CD4-positive, alpha-beta T cell treated with Interferon gamma for 1 hour (primary cell): ENCODE results near the gene WDFY2.
"Not testable (repeated sequence)": the region's sequence is repeated elsewhere in the genome, so short reads cannot be mapped to it uniquely, and the experiment has no call there.

Source experiments
- DNase-seq: peaks from one replicate; pipeline ENCODE4 v3.0.0-alpha.2; 2020

WDFY2 gene

DNA sequence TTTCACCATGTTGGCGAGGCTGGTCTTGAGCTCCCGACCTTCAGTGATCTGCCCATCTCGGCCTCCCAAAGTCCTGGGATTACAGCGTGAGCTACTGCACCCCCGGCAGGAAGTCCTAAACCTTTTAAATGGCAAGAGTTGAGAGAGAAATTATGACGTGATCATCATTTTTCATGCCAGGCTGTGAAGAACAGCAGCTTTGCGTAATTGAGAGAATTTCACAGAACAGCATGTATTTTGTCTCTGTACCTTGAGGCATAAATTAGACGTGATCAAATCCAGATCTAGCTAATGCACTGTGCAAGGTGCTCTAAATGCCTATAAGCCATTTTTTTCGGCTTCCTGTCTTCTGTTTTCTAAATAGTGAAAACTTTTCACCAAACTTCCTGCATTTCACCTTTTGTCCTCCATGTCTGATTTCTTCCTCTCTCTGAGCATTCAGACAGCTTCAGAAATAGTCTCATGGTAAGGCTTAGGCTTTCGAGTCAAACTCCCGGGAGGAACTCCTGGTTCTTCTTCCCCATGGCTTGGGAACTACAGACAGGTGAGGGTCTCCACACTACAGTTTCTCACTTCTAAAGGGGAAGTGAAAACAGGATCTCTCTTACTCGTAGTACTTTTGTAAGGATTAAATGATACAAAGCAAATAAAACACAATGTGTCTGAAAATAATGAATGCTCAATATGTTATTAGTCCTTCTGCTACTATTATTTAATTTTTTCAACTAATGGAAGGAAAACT, 51.0 kb downstream of the WDFY2 start:
- DNase-seq: no peak

DNA sequence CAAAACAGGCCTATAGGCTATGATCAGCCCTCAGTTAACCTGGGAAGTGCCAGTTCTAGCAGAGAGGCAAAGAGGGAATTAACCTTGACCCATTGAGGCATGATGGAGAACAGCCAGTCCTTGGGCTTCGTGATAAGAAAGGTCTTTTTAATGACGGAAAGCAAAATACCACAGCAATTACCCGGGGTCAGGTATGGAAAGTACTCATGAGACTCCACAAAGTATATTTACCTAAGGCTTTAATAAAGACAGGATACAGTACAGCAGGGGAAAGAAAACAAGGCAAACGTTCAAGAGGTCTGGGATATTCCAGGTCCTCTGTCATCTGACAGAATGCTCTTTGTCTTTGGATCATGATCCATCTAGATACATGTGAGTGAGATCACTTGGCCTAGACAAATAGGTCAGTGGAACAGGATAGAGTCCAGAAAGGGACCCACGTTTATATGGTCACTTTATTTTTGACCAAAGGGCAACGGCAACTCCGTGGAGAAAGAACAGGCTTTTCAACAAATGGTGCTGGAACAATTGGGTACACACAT, 52.2 kb downstream of the WDFY2 start:
- DNase-seq: no peak

DNA sequence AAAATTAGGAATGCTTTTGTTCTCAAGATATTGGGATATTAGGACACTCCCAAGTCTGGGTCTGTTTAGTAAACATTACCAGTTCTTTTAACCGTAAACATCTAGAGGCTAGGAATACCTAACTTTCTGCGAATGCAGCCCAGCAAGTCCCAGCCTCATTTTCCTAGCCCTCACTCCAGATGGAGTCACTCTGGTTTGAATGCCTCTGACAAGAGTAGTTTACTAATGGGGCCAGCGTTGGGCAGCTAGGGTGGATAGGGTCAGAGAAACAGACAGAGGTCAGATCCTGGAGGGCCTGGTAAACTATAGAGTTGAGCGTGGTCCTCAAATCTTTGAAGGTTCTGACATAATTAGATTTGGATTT, 53.6 kb downstream of the WDFY2 start:
- DNase-seq: no peak

DNA sequence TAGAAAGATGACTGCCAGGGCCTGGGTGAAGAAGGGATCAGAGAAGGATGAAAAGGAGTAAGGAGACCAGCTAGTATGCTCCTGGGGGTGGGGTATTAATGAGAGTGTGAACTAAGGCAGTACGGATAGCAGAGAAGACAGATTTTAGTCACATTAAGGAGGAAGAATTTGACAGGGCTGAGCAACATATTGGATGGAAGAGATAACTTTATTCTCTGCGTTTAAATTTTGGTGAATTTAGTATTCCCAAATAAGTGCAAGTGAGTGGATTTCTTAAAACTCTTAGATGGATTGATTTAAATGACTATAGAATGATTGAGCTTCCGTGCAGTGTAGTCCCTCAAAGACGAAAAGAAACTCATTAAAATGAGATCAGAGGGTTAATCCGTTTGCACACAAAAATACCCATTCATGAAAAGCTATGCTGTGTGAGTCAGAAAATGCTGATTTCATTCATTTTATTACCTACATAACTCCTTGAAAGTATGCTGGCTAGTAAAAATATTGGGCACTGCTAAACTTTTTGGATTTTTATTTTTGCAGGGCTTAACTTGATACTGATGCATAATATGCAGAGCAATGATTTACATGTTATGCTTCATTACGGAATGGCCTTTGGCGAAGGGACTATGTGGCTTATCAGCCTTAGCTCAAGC, 54.1 kb downstream of the WDFY2 start:
- DNase-seq: no peak

DNA sequence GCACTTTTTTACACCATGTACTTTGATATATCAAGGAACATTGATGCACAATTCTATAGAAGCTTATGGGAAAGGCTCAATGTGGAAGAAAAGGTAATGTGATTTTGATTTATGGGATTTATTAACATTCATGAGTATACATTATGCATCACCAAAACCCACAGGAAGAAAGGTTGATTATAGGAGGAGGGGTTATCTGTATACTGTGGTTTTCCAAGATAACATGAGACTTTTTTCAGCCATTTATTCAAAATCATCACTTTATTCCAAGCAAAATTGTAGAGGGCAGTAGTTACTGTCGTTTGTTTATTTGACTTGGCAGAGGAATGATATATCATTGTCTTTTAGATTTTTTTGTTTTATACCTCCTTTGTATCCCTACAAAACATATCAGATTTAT, 54.9 kb downstream of the WDFY2 start:
- DNase-seq: no peak

DNA sequence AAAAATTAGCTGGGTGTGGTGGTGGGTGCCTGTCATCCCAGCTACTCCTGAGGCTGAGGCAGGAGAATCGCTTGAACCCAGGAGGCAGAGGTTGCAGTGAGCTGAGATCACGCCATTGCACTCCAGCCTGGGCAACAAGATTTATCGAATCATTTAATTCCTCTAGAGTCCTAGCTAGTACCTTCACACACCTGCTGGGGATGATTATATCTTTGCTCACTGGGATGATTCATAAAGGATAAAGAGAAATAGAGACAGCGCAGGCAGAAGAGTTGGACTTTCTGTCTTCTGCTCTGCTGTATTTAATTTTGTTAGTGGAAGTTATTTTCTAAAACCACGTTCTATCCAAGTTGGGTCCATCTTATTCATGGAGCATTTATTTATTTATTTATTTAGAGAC, 56.4 kb downstream of the WDFY2 start:
- not testable (repeated sequence) for DNase-seq

DNA sequence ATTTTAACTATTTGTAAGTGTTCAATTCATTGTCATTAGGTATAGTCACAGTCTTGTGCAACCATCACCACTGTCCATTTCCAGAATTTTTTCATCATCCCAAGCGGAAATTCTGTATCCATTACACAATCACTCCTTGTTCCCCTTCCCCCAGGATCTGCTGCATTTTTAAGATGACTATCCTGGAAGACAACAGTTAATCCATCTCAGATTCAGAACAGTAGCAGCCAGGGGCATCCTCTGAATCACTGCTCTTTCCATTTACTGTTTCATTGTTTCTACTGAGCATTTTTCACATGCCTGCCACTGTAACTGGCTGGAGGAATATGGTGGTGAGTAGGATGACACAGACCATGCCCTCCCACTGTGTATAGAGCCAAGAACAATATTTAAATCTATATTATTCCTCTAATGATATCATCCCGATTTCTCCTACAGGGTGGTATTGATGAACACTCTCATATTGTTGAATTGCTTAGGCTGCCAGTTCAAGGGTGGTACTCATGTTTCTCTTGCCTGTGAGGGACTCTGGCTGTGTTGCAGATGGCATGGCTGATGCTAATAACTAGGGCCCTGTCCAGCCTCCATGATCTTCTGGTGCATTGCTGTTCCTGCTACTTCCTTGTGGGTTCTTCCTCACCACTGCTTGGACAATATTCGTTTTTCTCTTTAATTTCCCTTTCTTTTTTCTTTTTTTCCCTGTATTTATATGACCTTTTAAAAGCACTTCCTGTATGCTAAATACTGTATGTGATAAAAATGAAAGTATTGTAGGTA, 59.0 kb downstream of the WDFY2 start:
- no peak for DNase-seq

DNA sequence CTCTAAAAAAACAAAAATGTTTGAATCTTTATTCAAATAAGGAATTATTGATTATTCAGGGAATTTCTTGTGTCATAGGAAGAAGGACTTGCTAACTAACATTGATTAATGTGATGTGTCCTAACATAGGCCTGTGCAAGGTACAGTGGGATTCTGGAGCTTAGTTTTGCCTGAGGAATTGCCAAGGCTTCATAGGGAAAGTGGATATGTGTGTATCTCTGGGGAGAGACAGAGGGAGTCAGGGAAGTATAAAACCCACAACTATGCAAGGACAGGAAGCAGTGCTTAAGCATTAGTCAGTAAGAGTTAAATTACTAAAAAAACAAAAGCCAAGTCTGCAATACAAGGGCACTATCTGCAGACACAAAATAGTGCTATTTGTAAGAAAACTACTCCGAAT, 59.6 kb downstream of the WDFY2 start:
- DNase-seq: no peak

DNA sequence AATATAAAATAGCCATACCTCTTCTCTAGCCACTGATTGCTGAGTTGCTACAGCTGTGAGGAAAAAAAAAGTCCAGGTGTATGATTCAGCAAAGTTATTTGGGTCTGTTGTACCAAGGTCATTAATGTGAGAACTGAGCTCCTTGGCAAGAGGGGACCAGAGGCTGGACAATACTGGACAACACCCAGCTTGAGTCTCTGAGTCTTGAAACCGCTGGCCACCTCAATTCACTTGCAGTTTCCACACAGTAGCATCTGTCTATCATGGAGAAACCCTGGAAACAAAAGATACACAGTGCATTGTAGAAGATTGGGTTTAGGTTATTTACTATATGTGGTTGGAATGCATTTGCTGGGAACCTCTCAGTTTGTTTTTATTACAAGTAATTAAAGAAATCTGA, 60.4 kb downstream of the WDFY2 start:
- no peak for DNase-seq

DNA sequence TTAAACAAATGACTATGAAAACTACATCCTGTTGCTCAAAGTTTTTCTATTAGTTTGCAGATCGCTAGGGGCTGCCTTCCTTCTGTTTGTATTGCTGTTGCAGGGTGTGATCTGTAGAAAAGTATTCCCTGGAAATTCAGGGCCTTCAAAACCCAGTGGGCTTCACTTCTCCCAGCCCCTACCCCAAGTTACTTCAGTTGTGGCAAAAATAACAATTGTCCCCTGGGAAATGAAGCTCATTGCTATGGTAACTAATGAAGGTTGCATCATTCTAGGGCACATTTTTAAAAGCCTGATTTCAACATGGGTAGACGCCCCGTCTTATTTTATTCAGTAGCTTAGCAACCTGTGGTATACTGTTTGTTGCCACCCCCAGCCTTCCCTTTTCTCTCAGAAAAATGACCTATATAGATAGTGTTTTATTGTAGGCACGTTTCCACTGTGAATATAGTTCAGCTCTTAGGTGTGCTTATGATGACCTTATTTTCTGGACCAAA, 60.9 kb downstream of the WDFY2 start:
- peak; percentile 56 for DNase-seq

DNA sequence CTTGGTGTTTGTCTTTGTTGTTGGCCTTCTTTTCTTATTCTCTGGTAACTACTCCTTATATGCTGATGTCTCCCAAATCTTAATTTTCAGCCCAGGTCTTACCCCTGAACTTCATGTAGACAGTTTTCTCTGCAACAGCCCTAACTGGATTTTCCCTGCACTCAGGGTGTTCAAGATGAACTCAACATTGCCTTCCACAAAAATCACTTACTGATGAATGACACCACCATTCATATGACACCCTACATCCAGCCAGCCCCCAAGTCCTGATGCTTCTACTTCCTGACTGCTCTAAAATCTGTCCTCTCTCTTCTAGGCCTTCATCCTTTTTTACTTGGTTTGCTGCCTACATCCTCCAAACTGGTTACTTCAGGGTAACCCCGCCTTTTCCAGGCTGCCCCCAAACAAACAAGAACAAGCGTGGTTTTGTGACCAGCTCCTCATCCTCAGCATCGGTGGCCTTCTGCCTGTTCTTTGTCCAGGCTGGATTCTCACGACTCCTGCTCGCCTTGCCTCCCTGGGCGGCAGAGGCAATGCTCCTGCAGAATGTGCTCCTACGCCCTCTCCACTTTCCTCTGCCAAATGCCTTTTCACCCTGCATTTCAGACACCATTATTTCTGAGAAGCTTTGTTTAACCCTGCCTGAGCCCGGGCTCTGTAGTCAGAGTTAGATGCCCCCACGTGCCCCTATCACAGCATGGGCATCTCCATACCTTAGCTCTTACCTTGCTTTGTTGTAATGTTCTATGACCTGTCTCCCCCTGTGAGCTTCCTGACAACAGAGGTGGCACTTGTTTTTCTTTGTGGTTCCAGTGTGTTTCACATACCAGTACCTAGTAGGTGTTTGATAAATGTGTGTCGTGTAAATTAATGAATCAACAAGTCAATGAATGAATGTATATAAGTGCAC, 61.8 kb downstream of the WDFY2 start:
- DNase-seq: peak; percentile 9

DNA sequence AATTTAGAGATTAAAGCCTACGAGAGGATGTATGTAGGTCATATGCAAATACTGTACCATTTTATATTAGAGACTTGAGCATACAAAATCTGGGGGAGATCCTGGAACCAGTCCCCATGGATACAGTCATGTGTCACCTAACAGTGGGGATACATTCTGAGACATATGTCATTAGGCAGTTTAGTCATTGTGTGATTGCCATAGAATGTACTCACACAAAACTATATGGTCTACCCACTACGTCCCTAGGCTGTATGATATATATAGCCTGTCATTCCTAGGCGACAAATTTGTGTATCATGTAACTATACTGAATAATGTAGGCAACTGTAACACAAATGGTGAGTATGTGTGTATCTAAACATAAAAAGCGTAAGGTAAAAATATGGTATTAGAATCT, 62.8 kb downstream of the WDFY2 start:
- no peak for DNase-seq

DNA sequence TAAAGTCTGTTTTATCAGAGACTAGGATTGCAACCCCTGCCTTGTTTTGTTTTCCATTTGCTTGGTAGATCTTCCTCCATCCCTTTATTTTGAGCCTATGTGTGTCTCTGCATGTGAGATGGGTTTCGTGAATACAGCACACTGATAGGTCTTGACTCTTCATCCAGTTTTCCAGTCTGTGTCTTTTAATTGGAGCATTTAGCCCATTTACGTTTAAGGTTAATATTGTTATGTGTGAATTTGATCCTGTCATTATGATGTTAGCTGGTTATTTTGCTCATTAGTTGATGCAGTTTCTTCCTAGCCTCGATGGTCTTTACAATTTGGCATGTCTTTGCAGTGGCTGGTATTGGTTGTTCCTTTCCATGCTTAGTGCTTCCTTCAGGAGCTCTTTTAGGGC, 67.9 kb downstream of the WDFY2 start:
- DNase-seq: not testable (repeated sequence)

DNA sequence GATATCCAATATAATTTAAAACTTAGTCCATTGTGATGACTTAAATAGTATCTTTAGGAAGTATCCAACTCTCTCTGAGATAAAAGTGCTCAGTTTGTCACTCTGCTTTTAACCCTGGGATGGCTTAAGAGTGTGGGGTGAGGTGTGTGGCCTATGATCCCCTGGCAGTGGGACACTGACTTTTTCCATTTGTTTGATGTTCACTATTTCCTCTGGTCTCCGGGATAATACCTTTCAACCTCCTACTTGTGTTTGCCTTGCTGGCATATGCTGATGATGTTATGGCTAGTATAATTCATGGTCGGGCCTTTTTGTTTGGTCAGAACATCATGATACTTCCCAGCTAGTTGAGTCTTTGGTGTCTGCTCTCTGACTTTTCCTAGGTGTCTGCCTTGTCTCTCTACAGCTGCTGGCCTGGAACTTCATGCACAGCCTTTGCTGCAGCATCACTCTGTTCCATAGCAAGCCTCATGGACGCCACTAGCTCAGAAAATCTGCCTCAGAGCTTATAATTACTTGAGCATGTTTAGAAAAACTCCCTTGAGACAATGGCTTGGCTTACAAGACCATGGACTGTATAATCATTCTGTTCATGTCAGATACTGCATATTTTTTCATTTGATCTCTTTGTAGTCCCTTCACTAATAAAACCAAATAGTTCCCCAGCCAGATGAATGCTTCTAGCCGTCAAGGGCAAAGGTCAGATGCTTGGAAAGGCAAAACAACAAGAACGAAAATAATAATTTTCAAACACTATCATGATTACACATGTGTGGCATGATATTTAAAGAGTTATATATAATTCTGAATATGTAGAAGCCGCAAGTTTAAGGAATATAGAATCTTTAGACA, 75.2 kb downstream of the WDFY2 start:
- DNase-seq: no peak

DNA sequence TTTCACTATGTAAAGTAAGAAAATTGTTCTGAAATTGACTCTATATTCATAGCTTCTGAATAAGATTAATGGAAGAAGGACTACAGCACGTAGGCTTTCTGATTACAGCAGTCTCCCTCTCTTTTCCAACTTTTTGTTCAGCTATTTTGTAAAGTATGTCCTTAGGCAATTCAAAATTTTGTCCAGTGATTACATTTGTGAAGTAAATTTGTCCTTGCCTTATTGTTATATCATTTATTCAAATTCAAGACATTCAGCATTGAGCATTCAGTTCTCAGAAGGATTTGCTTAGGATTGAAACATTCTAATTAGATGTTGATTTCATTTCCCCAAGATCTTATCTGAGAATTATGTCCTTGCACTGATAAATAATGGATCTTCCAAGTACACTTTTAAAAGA, 76.6 kb downstream of the WDFY2 start:
- DNase-seq: no peak

DNA sequence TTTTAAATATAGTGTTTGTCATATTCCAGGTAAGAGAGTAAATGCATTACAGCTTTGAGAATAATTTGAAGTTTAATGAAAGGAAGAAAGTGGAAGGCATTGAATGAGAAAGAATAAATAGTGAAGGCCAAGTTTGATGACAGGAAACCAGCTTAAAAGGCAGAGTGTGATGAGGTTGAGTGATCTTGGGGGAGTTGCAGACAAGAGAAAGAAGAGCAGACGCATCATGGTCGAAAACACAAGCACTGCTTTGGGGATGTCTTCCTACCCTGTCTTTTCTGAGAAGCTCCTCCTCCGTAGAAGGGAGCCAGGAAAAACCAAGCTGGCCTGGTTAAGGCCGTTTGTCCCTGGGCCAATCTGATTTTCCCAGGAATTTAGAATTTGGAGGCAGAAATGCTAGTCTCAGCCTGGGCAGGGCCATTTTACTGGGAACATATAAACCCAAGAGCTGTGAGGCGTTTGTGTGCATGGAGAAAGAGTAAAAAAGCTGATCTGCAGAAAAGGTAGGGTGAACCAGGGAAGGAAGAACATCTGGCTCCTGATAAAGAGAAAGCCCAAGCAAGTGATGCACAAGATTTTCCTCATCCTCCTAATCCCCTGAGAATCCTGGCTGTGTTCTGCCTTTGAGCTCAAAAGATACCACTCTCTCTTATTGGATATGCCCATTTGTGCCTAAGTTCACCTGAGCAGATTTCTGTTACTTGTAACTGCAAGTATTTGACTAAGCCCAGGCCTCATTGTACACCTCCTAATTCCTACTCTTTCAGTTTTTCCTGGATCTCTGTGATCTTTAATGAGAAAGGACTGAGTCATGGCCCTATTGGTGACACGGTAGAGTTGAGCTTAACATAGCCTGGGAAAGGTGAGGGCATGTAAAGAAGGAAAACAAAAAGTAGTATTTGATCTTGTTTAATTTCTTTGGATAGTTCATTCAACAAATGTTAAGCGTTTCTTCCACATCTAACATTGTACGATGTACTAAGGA, 80.0 kb downstream of the WDFY2 start:
- no peak for DNase-seq

DNA sequence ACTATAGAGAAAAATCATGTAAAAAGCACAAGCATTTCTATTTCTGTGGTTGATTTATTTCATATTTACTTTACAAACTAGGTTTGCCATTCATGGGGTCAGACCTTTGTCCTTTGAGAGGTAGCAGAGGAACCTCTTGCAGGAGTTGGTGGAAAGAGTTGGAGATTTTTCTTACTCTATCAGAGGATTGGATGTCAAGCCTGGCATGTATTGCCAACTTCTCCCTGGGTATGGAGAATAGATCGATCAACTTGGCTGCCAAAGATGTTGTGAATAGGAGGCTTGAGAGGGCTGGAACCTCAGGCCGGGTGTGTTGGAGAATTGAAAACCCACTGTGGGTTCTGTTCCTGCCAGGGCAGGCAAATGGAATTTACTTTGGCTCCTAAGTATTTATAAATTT, 81.2 kb downstream of the WDFY2 start:
- DNase-seq: no peak

DNA sequence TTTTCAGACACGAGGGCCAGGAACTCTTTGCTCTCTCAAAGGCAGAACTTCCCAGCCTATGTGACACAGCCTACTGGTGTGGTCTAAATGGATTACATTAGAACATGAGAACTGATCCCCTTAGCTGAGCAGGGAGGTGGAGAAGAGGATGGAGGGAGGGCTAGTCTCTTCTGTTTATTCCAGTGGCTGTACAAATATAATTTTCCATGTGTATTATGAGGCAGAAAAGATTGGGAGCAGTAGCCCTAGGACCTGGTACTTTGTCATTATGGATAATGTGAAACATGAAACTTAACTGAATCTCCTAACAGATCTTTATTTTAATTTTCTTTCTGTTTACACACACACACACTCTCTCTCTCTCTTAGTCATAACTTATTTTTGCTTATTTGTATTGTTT, 82.1 kb downstream of the WDFY2 start:
- DNase-seq: no peak

DNA sequence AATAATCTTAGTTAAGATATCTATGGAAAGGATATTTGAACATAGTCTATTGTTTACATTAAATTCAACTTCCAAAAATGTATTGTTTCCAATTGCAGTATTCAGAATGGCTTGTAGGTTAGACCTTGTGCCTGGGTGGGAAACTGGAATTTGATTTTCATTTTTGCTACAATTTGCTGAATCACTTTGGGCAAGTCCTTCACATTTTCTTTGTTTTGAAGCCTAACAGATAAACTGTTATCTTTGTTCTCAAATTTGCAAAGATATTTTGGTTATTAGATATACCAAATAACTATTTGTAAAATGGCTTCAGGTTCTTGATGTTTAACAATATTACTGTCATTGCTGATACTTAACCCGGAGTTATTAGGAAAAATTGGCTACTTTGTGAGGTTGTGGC, 82.6 kb downstream of the WDFY2 start:
- DNase-seq: no peak

DNA sequence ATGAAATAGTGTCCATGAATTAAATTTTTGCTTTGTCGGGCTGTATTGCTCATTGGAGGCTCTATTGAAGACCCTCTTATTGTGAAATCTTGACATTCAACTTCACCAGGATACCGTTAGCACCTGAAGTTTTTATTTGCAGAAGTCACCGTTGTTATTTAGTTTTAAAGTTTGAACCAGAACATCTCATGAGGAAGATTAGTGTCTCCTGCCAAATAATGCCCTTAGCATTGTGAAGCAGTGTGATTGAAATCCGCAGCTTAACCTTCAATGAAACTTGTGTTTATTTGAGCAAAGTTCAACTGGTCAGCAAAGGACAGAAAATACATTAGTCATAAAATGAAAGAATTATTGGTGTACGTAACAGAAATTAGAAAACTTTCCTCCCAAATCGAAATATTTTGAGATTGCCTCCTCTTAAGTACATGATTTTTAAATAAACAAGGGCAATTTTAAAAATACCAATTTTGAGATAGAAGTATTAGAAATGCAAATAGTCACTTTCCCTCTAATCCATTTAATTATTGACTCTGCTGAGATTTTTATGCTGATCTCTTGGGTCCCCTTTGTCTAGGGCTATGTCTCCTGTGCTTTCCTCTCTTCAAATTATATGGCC, 84.4 kb downstream of the WDFY2 start:
- no peak for DNase-seq
